H1 (cell line): Measurements from ENCODE around the gene TMEM35B. TPM values are rescaled to one million over a fixed set of nuclear protein-coding genes. Genes with fewer than 3 reads are reported as not detected.

ENCODE experiments used
- KDM4A ChIP-seq: IDR thresholded peaks from one replicate; pipeline ENCODE4 v1.7.1; 2012; ENCODE audit warnings: low read depth, mild to moderate bottlenecking, moderate library complexity, low read length, inconsistent platforms; ENCODE audit not compliant: severe bottlenecking
- RAD21 ChIP-seq, 2 experiments: IDR thresholded peaks in 1 of 2; conservative IDR thresholded peaks in 1 of 2; 2 replicates each; pipeline ENCODE4 v1.6.1; 2011; ENCODE audit warnings: low read depth in 2 of 2, low read length in 2 of 2, improper control_type of control experiment in 1 of 2, inconsistent platforms in 1 of 2, mild to moderate bottlenecking in 1 of 2, moderate library complexity in 1 of 2
- SAP30 ChIP-seq: fragments of 300-600 bp; sonication (generic); IDR thresholded peaks from 2 replicates; pipeline ENCODE4 v1.7.1; 2012; ENCODE audit warnings: low read length, moderate library complexity, mild to moderate bottlenecking, inconsistent platforms; ENCODE audit not compliant: insufficient read depth, insufficient replicate concordance
- polyA plus RNA-seq, 7 experiments: library from polyadenylated mRNA; depleted of rRNA in 3 of 7; stranded (reverse) in 5 of 7; unstranded in 2 of 7; fragments of >200 nt in 5 of 7; fragments of 200-250 nt in 2 of 7; gene quantifications; 1 replicate in 5 of 7; 2 replicates in 1 of 7; 4 replicates in 1 of 7; pipeline versions ENCODE4 v1.2.1 to v1.2.3, GENCODE V29; 2011 to 2013; ENCODE audit warnings: missing spikeins in 2 of 7, mixed read lengths in 2 of 7
- total RNA-seq: library from RNA; stranded (reverse); fragmentation: NEBNext Ultra II Directional; extraction: Animal tissue kit (Norgen Biotek cat#: 25700); gene quantifications from 2 replicates; pipeline ENCODE4 v1.2.1, GENCODE V29; 2021

TMEM35B gene
- total and polyA plus RNA-seq, 2 of the 8 experiments (the other 6 are each of a cell fraction or from before 2014, with no cell fraction given), result 10.2 to 31.1 TPM

GRCh38 chr1:35005711-35006110 lies 20.6 kb upstream of the TMEM35B start (continued):
- TF ChIP-seq KDM4A, result no peak
- TF ChIP-seq SAP30, result no peak
- no peak for TF ChIP-seq RAD21 (IDR thresholded peaks at IDR 0.05 in 1 of 2, conservative IDR thresholded peaks at IDR 0.05 in 1 of 2; ENCODE audit: low read depth in 2 of 2, low read length in 2 of 2)
